ENCODE results near the gene LGSN.
"Not testable (repeated sequence)": the region's sequence is repeated elsewhere in the genome, so short reads cannot be mapped to it uniquely, and the experiment has no call there.

Gene LGSN

DNA sequence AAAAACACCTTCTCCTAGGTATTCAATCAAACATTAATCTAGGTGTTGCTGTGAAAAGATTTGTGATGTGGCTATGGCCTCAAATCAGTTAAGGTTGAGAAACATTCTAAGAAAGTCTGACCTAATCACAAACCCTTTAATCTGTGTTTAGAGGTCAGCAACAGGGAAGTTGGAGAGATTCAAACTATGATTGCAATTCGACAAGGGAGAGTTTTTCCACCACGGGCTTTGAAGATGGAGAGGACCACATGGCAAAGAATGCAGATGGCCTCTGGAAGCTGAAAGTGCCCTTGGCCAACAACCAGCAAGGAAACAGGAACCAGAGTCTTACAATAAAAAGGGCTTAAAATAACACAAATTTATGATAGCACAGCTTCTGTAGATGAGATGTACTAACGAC, 29.6 kb upstream of the LGSN start:
- DNase-seq (ENCODE audit: low read depth) = no peak
- H3K4me3 ChIP-seq (ENCODE audit: low read depth, low read length) = no peak overlapping the region
- TF ChIP-seq CTCF (conservative IDR thresholded peaks at IDR 0.05; ENCODE audit: low read depth, low read length) = no peak

DNA sequence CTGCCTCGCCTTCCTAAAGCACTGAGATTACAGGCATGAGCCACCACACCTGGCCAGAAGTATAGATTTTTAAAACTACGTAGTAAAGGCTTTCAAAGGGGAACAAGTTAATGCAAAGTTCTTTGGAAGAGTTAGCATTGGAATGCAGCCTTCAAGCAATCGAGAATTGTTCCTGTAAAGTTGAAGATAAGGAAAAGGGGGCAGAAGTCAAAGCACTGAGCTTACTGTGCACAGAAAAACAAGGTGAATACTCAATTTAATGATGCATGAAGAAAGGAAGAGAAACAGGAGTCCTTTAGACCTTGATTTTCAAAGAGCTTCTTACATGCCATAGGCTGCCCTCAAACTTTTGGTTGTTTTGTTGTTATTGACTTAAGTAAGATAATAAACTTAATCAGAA, 29.1 kb upstream of the LGSN start:
- H3K4me3 ChIP-seq (ENCODE audit: low read depth, low read length) = no peak overlapping the region
- TF ChIP-seq CTCF (conservative IDR thresholded peaks at IDR 0.05; ENCODE audit: low read depth, low read length) = no peak
- DNase-seq (ENCODE audit: low read depth) = no peak

DNA sequence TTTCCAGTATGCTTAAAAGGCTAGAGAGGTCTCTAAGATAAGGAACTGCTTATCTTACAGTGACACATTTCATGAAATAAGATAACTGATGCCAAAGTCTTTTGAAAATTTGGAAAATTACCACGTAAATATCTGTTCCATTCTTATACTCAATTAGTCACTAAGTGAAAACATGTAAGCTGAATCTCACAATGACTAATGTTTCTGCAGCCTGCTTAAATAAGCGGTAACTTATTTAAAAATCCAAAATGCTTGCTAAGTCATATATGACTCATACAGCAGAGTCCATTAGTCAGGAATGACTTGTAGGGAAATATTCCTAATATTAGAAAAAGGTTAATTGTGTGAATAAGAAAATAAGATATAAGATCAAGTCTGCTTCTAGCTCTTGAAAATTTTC, 27.8 kb upstream of the LGSN start:
- H3K4me3 ChIP-seq (ENCODE audit: low read depth, low read length) = no peak overlapping the region
- DNase-seq (ENCODE audit: low read depth) = peak; percentile 73
- TF ChIP-seq CTCF (conservative IDR thresholded peaks at IDR 0.05; ENCODE audit: low read depth, low read length) = no peak

- no peak overlapping the region for H3K4me3 ChIP-seq (ENCODE audit: low read depth, low read length)
- TF ChIP-seq CTCF (conservative IDR thresholded peaks at IDR 0.05; ENCODE audit: low read depth, low read length) = no peak
- no peak for DNase-seq (ENCODE audit: low read depth)
Measured at GRCh38 chr6:63346217-63346835, 26.5 kb upstream of the LGSN start.

DNA sequence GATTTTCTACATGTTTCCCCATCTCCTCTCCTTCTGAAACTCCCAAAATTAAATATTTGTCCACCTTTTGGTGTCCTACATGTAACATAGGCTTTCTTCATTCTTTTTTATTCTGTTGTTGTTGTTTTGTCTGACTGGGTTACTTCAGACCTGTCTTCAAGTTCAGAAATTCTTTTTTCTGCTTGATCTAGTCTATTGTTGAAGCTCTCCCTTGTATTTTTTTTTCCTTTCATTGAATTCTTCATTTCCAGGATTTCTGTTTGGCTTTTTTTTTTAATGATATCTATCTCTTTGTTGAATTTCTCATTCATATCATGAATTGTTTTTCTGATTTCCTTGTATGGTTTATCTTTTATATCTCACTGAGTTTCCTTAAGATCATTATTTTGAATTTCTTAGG, 20.6 kb upstream of the LGSN start:
- no peak overlapping the region for H3K4me3 ChIP-seq (ENCODE audit: low read depth, low read length)
- TF ChIP-seq CTCF (conservative IDR thresholded peaks at IDR 0.05; ENCODE audit: low read depth, low read length) = no peak
- DNase-seq (ENCODE audit: low read depth) = no peak

- DNase-seq (ENCODE audit: low read depth); H3K4me3 ChIP-seq (ENCODE audit: low read depth, low read length): not testable (repeated sequence)
Measured at GRCh38 chr6:63334652-63335051, 14.9 kb upstream of the LGSN start.

DNA sequence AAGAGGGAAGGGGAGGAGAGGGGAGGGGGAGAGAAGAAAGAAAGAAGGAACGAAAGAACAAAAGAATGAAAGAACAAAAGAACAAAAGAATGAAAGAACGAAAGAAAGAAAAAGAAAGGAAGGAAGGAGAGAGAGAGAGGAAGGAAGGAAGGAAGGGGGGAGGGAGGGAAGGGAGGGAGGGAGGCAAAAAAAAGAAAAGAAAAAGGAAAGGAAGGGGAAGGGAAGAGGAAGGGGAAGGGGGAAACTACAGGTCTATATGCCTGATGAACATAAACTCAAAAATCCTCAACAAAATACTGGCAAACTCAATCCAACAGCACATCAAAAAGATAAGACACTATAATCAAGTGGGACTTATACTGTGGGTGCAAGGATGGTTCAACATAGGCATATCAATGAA, 13.7 kb upstream of the LGSN start:
- DNase-seq (ENCODE audit: low read depth) = no peak
- no peak overlapping the region for H3K4me3 ChIP-seq (ENCODE audit: low read depth, low read length)
- TF ChIP-seq CTCF (conservative IDR thresholded peaks at IDR 0.05; ENCODE audit: low read depth, low read length) = no peak

DNA sequence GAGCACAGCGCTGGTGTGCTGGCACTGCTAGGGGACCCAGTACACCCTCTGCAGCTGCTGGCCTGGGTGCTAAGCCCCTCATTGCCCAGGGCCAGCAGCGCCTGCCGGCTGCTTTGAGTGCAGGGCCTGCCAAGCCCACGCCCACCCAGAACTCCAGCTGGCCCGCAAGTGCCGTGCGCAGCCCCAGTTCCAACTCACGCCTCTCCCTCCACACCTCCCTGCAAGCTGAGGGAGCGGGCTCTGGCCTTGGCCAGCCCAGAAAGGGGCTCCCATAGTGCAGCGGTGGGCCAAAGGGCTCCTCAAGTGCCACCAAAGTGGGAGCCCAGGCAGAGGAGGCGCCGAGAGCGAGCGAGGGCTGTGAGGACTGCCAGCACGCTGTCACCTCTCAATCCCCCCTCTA, 6.8 kb upstream of the LGSN start:
- not testable (repeated sequence) for DNase-seq (ENCODE audit: low read depth); H3K4me3 ChIP-seq (ENCODE audit: low read depth, low read length)
